Adipose tissue (tissue), 3 donors: ENCODE results near the gene KIF15. TPM values are rescaled to one million over a fixed set of nuclear protein-coding genes. Genes with fewer than 3 reads are reported as not detected.

ENCODE experiments used
- H3K27ac ChIP-seq: one replicate; pipeline ENCODE4 v1.5.1; 2013; ENCODE audit warnings: low read depth, low read length
- WGBS, 3 donors: extraction: QIAGEN DNeasy Blood & Tissue Kit; methylation state at CpG; one replicate each; pipeline ENCODE4 v1.1.7; 2013; 5-methylcytosine and 5-hydroxymethylcytosine counted together
- polyA plus RNA-seq, 3 donors: library from polyadenylated mRNA; stranded (reverse); fragments of 200-250 nt; gene quantifications; one replicate each; pipeline ENCODE4 v1.2.3, GENCODE V29; 2013
- donor health status: healthy with polysubstance abuse.
- donor health status: Bipolar disorder and iron deficiency.
- donor health status: healthy.

KIF15 gene
- polyA plus RNA-seq: under 1 TPM; 0.16 to 0.67 (median 0.24) TPM

GRCh38 chr3:44761424-44762169 lies at the start of gene KIF15, which contains the start of gene KIAA1143:
KIF15 (plus strand) TSS chr3:44761794; CDS start chr3:44761866, 72 bp downstream.
KIAA1143 (minus strand) TSS chr3:44761619; CDS start chr3:44761602, 17 bp downstream.
- WGBS, 3 donors: 0 to 2% (median 1%) methylated on average over 64 of the region's 64 CpGs
- H3K27ac ChIP-seq: no peak within 1 kb of the TSS

GRCh38 chr3:44712455-44713075 lies 49.0 kb upstream of the KIF15 start, which contains the start of gene ZNF502:
ZNF502 (plus strand) TSS chr3:44712660; CDS start chr3:44720262, 7,602 bp downstream.
- 1 to 2% (median 1%) methylated on average over 35 to 36 of the region's 36 CpGs for WGBS, 3 donors
- H3K27ac ChIP-seq: no peak within 1 kb of the TSS

GRCh38 chr3:44721231-44722102 lies 40.1 kb upstream of the KIF15 start:
- H3K27ac ChIP-seq: no peak overlapping the region
- 96 to 97% (median 97%) methylated on average over 10 of the region's 10 CpGs for WGBS, 3 donors

GRCh38 chr3:44722103-44722401 lies 39.5 kb upstream of the KIF15 start:
- 96 to 100% (median 100%) methylated on average over 1 of the region's 1 CpG for WGBS, 3 donors
- H3K27ac ChIP-seq: no peak overlapping the region

- H3K27ac ChIP-seq: no peak within 1 kb of the TSS
- 0 to 1% (median 0%) methylated on average over 46 of the region's 46 CpGs for WGBS, 3 donors
These were observed 32.1 kb upstream of the KIF15 start, which contains the start of gene ZNF501 for GRCh38 chr3:44729384-44729910. ZNF501 (plus strand) TSS chr3:44729635; CDS start chr3:44734422, 4,787 bp downstream.

- 94 to 98% (median 97%) methylated on average over 3 of the region's 3 CpGs for WGBS, 3 donors
- no peak overlapping the region for H3K27ac ChIP-seq
These were observed 26.9 kb upstream of the KIF15 start for GRCh38 chr3:44734646-44735168.

GRCh38 chr3:44761101-44761423 lies 532 bp upstream of the KIF15 start:
- WGBS, 3 donors: 1% methylated on average over 15 of the region's 15 CpGs
- H3K27ac ChIP-seq: no peak overlapping the region

- H3K27ac ChIP-seq: no peak overlapping the region
- 0 to 2% (median 2%) methylated on average over 9 of the region's 9 CpGs for WGBS, 3 donors
These were observed 630 bp downstream of the KIF15 start for GRCh38 chr3:44762170-44762677.

GRCh38 chr3:44762690-44763089 lies 1.1 kb downstream of the KIF15 start:
- 23 to 37% (median 35%) methylated on average over 5 of the region's 5 CpGs for WGBS, 3 donors
- no peak overlapping the region for H3K27ac ChIP-seq

GRCh38 chr3:44764248-44764647 lies 2.7 kb downstream of the KIF15 start:
- no peak overlapping the region for H3K27ac ChIP-seq

GRCh38 chr3:44771424-44772098 lies 10.0 kb downstream of the KIF15 start:
- no peak overlapping the region for H3K27ac ChIP-seq
- WGBS, 3 donors: 99 to 100% (median 100%) methylated on average over 1 of the region's 1 CpG

GRCh38 chr3:44772099-44772442 lies 10.5 kb downstream of the KIF15 start:
- H3K27ac ChIP-seq: no peak overlapping the region
- WGBS, 3 donors: 97 to 100% (median 97%) methylated on average over 1 of the region's 1 CpG

- WGBS, 3 donors: 96 to 98% (median 96%) methylated on average over 4 of the region's 4 CpGs
These were observed 21.3 kb downstream of the KIF15 start for GRCh38 chr3:44782891-44783290.

GRCh38 chr3:44795197-44795596 lies 33.6 kb downstream of the KIF15 start:
- 95 to 96% (median 96%) methylated on average over 4 of the region's 4 CpGs for WGBS, 3 donors
- no peak overlapping the region for H3K27ac ChIP-seq

More at GRCh38 chr3:44782891-44783290, 21.3 kb downstream of the KIF15 start:
- H3K27ac ChIP-seq: no peak overlapping the region

GRCh38 chr3:44802011-44802410 lies 40.4 kb downstream of the KIF15 start:
- H3K27ac ChIP-seq: no peak overlapping the region
- WGBS, 3 donors: 46 to 95% (median 46%) methylated on average over 2 of the region's 2 CpGs

GRCh38 chr3:44803298-44803697 lies 41.7 kb downstream of the KIF15 start:
- H3K27ac ChIP-seq: no peak overlapping the region
- 38 to 96% (median 96%) methylated on average over 2 of the region's 2 CpGs for WGBS, 3 donors

- no peak overlapping the region for H3K27ac ChIP-seq
- WGBS, 3 donors: 93 to 98% (median 94%) methylated on average over 2 of the region's 2 CpGs
These were observed 44.4 kb downstream of the KIF15 start for GRCh38 chr3:44805960-44806359.

GRCh38 chr3:44814751-44815150 lies 53.2 kb downstream of the KIF15 start:
- H3K27ac ChIP-seq: no peak overlapping the region
- WGBS, 3 donors: 93 to 95% (median 94%) methylated on average over 6 of the region's 6 CpGs
